Endodermal cell (in vitro differentiated cells): ENCODE data around the gene TNS3. TPM values are rescaled to one million over a fixed set of nuclear protein-coding genes. Genes with fewer than 3 reads are reported as not detected.

Experiments
- DNase-seq: peaks from one replicate; pipeline ENCODE4 v3.0.0-alpha.2; 2017
- H3K27ac ChIP-seq: 2 replicates; pipeline ENCODE4 v1.5.1; 2013; ENCODE audit warnings: mild to moderate bottlenecking, low read depth, low read length, moderate library complexity
- H3K27me3 ChIP-seq: 2 replicates; pipeline ENCODE4 v1.6.1; 2013; ENCODE audit warnings: mild to moderate bottlenecking, low read length, moderate library complexity; ENCODE audit not compliant: insufficient read depth, control insufficient read depth, poor library complexity, severe bottlenecking
- H3K36me3 ChIP-seq: 2 replicates; pipeline ENCODE4 v1.7.0; 2013; ENCODE audit warnings: mild to moderate bottlenecking, low read length, moderate library complexity; ENCODE audit not compliant: control insufficient read depth, insufficient read depth
- H3K4me1 ChIP-seq: one replicate; pipeline ENCODE4 v1.7.0; 2013; ENCODE audit warnings: low read length; ENCODE audit not compliant: control insufficient read depth, insufficient read depth
- H3K4me3 ChIP-seq: 2 replicates; pipeline ENCODE4 v1.5.1; 2013; ENCODE audit warnings: mild to moderate bottlenecking, low read length, moderate library complexity
- H3K9ac ChIP-seq: 2 replicates; pipeline ENCODE4 v1.6.1; 2013; ENCODE audit warnings: mild to moderate bottlenecking, low read length, moderate library complexity; ENCODE audit not compliant: poor library complexity, severe bottlenecking; ENCODE audit errors: extremely low read depth
- H3K9me3 ChIP-seq: 2 replicates; pipeline ENCODE4 v1.6.1; 2013; ENCODE audit warnings: mild to moderate bottlenecking, low read length, moderate library complexity; ENCODE audit not compliant: control insufficient read depth
- H3K27ac Mint-ChIP-seq: 2 replicates; pipeline ENCODE4 v1.8.0; 2020; ENCODE audit warnings: mixed read lengths
- H3K27me3 Mint-ChIP-seq: 2 replicates; pipeline ENCODE4 v1.8.0; 2021; ENCODE audit warnings: mild to moderate bottlenecking, mixed read lengths; ENCODE audit not compliant: insufficient read depth
- H3K36me3 Mint-ChIP-seq: 2 replicates; pipeline ENCODE4 v1.8.0; 2020; ENCODE audit warnings: low read depth, mixed read lengths
- H3K4me1 Mint-ChIP-seq: 2 replicates; pipeline ENCODE4 v1.8.0; 2020; ENCODE audit warnings: mixed read lengths
- H3K4me3 Mint-ChIP-seq: 2 replicates; pipeline ENCODE4 v1.8.0; 2020; ENCODE audit warnings: mild to moderate bottlenecking, moderate library complexity, mixed read lengths
- H3K9me3 Mint-ChIP-seq: 2 replicates; pipeline ENCODE4 v1.8.0; 2020; ENCODE audit warnings: mild to moderate bottlenecking, mixed read lengths
- CTCF ChIP-seq: fragments of 200-600 bp; sonication (generic); conservative IDR thresholded peaks from 2 replicates; pipeline ENCODE4 v1.5.0; 2021; ENCODE audit warnings: antibody characterized with exemption, mild to moderate bottlenecking
- WGBS, 2 experiments: methylation state at CpG; one replicate each; pipeline versions ENCODE4 v1.1.5 to v1.1.7; 2013; ENCODE audit warnings: missing lambda C conversion rate in 2 of 2, mixed read lengths in 1 of 2; ENCODE audit not compliant: insufficient coverage in 1 of 2, insufficient read length in 1 of 2; 5-methylcytosine and 5-hydroxymethylcytosine counted together
- total RNA-seq, 2 donors: library from RNA; stranded (reverse); fragmentation: NEBNext Ultra II Directional in 1 of 2; extraction: Animal tissue kit (Norgen Biotek cat#: 25700) in 1 of 2; gene quantifications; 2 replicates in 1 of 2; 3 replicates in 1 of 2; pipeline ENCODE4 v1.2.1, GENCODE V29; 2021

TNS3 gene
- total RNA-seq, 2 donors from 2014 or later, result 33.8 to 38.5 TPM

GRCh38 chr7:47556511-47557180, 25.3 kb downstream of the TNS3 start:
- H3K36me3 Mint-ChIP-seq, result peaks cover 6% of the 10 kb centered on the region
- H3K4me1 ChIP-seq, result peaks cover 11% of the 10 kb centered on the region

DNA sequence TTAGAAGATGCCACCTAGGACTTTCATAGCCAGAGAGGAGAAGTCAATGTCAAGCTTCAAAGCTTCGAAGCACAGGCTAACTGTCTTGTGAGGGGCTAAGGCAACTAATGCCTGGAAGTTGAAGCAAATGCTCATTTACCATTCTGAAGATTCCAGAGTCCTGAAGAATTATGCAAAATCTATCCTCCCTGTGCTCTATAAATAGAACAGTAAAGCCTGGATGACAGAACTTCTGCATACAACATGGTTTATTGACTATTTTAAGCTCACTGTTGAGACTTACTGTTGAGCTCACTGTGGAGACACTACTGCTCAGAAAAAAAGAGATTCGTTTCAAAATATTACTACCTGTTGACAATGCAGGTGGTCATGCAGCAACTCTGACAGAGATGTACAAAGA, 28.6 kb downstream of the TNS3 start:
- Histone ChIP-seq H3K27me3 (no peaks in the 10 kb centered on the region), H3K4me3 (no peak overlapping the region), H3K9ac (no peak overlapping the region), H3K4me1 (peaks cover 7% of the 10 kb centered on the region), H3K36me3 (no peaks in the 10 kb centered on the region), H3K27ac (no peak overlapping the region), H3K9me3 (no peaks in the 10 kb centered on the region)
- no peak overlapping the region for H3K27ac Mint-ChIP-seq
- H3K9me3 Mint-ChIP-seq, result peaks cover 7% of the 10 kb centered on the region
- no peak for TF ChIP-seq CTCF
- peaks cover 36% of the 10 kb centered on the region for H3K4me1 Mint-ChIP-seq
- no peak overlapping the region for H3K4me3 Mint-ChIP-seq
- H3K27me3 Mint-ChIP-seq, result peaks cover under 1% of the 10 kb centered on the region
- 90 to 99% methylated on average over 2 of the region's 2 CpGs for WGBS, 2 experiments
- peaks cover 8% of the 10 kb centered on the region for H3K36me3 Mint-ChIP-seq
- no peak for DNase-seq

More at GRCh38 chr7:47556511-47557180, 25.3 kb downstream of the TNS3 start:
- no peak overlapping the region for H3K4me3 ChIP-seq
- no peaks in the 10 kb centered on the region for H3K36me3 ChIP-seq
- H3K27ac ChIP-seq, result no peak overlapping the region
- no peak overlapping the region for H3K4me3 Mint-ChIP-seq
- peaks cover 38% of the 10 kb centered on the region for H3K4me1 Mint-ChIP-seq
- H3K9ac ChIP-seq, result no peak overlapping the region
- H3K27me3 Mint-ChIP-seq, result peaks cover 3% of the 10 kb centered on the region
- H3K27ac Mint-ChIP-seq, result peak overlapping the region; percentile 81
- TF ChIP-seq CTCF, result no peak
- no peak for DNase-seq
- peaks cover 5% of the 10 kb centered on the region for H3K9me3 ChIP-seq
- no peaks in the 10 kb centered on the region for H3K27me3 ChIP-seq
- WGBS, 2 experiments, result 89 to 100% methylated on average over 5 to 13 of the region's 13 CpGs
- peaks cover 7% of the 10 kb centered on the region for H3K9me3 Mint-ChIP-seq

DNA sequence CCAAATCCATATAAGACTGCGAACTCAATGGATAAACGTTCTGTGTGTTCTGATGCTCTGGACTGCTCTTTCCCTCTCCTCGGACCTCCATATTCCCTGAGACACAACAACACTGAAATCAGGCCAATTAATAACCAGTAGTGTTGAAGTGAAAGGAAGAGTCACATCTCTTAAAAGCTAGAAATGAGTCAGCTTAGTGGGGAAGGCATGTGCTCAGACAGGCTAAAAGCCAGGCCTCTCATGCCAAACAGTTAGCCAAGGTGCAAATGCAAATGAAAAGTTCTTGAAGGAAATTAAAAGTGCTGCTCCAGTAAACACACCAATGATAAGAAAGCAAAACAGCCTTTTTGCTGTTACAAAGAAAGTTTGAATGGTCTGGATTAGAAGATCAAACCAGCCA, 29.3 kb downstream of the TNS3 start:
- H3K27ac Mint-ChIP-seq, result no peak overlapping the region
- no peak overlapping the region for H3K9ac ChIP-seq
- peaks cover 5% of the 10 kb centered on the region for H3K4me1 ChIP-seq
- peaks cover 8% of the 10 kb centered on the region for H3K36me3 Mint-ChIP-seq
- no peak overlapping the region for H3K4me3 ChIP-seq
- TF ChIP-seq CTCF, result no peak
- no peak overlapping the region for H3K27ac ChIP-seq
- no peaks in the 10 kb centered on the region for H3K36me3 ChIP-seq
- WGBS, 2 experiments, result 56 to 90% methylated on average over 2 to 3 of the region's 3 CpGs
- H3K4me1 Mint-ChIP-seq, result peaks cover 29% of the 10 kb centered on the region
- no peaks in the 10 kb centered on the region for H3K9me3 ChIP-seq
- peaks cover 3% of the 10 kb centered on the region for H3K27me3 Mint-ChIP-seq
- H3K4me3 Mint-ChIP-seq, result no peak overlapping the region
- DNase-seq, result no peak
- no peaks in the 10 kb centered on the region for H3K27me3 ChIP-seq
- H3K9me3 Mint-ChIP-seq, result peaks cover 7% of the 10 kb centered on the region
